ENCODE measurements around the gene CHCHD10. TPM values are rescaled to one million over a fixed set of nuclear protein-coding genes. Genes with fewer than 3 reads are reported as not detected.

CHCHD10 gene
- polyA plus RNA-seq, 2 of the 4 experiments (the other 2 are of a cell fraction): 33.0 to 85.4 TPM

- TF ChIP-seq E2F6 (IDR thresholded peaks at IDR 0.05; ENCODE audit: borderline replicate concordance, low read depth) (no peak), MYC (IDR thresholded peaks at IDR 0.05; ENCODE audit: borderline replicate concordance, low read length) (no peak), BCL3 (IDR thresholded peaks at IDR 0.05) (no peak), NFE2L2 (conservative IDR thresholded peaks at IDR 0.05; ENCODE audit: low read length) (no peak), ZSCAN20 (CRISPR knock-in tag; IDR thresholded peaks at IDR 0.05) (no peak), RFX5 (IDR thresholded peaks at IDR 0.05) (no peak)
Measured at GRCh38 chr22:23759566-23759965, 8.2 kb downstream of the CHCHD10 start (continued).

DNA sequence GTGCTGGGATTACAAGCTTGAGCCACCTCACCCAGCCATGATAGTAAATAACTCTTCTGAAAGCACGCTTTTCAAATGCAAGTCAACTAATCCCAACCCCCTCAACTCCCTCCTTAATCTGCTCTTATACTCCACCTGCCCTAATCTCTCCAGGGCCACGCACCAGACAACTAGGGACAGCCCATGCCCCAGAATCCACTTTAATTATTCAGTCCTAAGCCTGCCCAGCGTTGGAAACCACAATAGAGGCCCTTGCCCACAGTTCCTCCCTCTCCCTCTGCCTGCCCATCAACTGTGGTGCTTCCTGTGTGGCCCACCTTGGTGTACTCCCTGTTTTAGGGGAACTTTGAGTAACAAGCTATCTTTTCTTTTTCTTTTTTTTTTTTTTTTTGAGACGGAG, 10.9 kb downstream of the CHCHD10 start:
- no peaks in the 10 kb centered on the region; the same call in 2 of the 3 replicates for H3K4me1 ChIP-seq
- H3K4me2 ChIP-seq: no peak overlapping the region
- H3K4me3 ChIP-seq: no peak overlapping the region
- no peaks in the 10 kb centered on the region for H3K9me3 ChIP-seq
- WGBS (ENCODE audit: missing lambda C conversion rate): 84% methylated on average over 4 of the region's 4 CpGs
- no peak for TF ChIP-seq ESRRA (IDR thresholded peaks at IDR 0.05; ENCODE audit: borderline replicate concordance, low read length)
- TF ChIP-seq, protein P1, sequence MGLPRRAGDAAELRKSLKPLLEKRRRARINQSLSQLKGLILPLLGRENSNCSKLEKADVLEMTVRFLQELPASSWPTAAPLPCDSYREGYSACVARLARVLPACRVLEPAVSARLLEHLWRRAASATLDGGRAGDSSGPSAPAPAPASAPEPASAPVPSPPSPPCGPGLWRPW (IDR thresholded peaks at IDR 0.05): no peak
- no peak for TF ChIP-seq RAD21 (conservative IDR thresholded peaks at IDR 0.05 in 1 of 2, IDR thresholded peaks at IDR 0.05 in 1 of 2)
- no peak for TF ChIP-seq E2F6 (IDR thresholded peaks at IDR 0.05; ENCODE audit: borderline replicate concordance, low read depth)
- TF ChIP-seq BCL3 (IDR thresholded peaks at IDR 0.05): no peak
- no peak for TF ChIP-seq FOXS1 (CRISPR knock-in tag; IDR thresholded peaks at IDR 0.05)
- no peak for TF ChIP-seq MAFK (IDR thresholded peaks at IDR 0.05; ENCODE audit: partially characterized antibody)
- TF ChIP-seq POLR2A (IDR thresholded peaks at IDR 0.05; ENCODE audit: low read length): no peak
- TF ChIP-seq HEYL (CRISPR knock-in tag; IDR thresholded peaks at IDR 0.05): no peak
- TF ChIP-seq RARB (CRISPR knock-in tag; IDR thresholded peaks at IDR 0.05): no peak
- no peak for TF ChIP-seq SREBF2 (IDR thresholded peaks at IDR 0.05)
- TF ChIP-seq ZSCAN20 (CRISPR knock-in tag; IDR thresholded peaks at IDR 0.05): no peak
- TF ChIP-seq CBX2 (IDR thresholded peaks at IDR 0.05; ENCODE audit: borderline replicate concordance, low read depth): no peak
- no peak overlapping the region for H3K27ac ChIP-seq
- DNase-seq (ENCODE audit: low read depth in 1 of 2, low spot score in 1 of 2) (no peak), ATAC-seq (no peak), FAIRE-seq (no peak)
- ChIA-PET POLR2A (no interaction called here), CTCF (interaction anchor here (3.2 kb wide), 1 partner anchor 11 kb away, joined by 22 read pairs; the partner anchor contains the start of gene CHCHD10)

GRCh38 chr22:23755711-23756110, 12.1 kb downstream of the CHCHD10 start:
- Histone ChIP-seq H3K9me3 (no peaks in the 10 kb centered on the region), H3K4me3 (no peak overlapping the region), H3K4me2 (no peak overlapping the region), H3K27ac (no peak overlapping the region), H3K4me1 (no peaks in the 10 kb centered on the region; the same call in 2 of the 3 replicates)
- WGBS (ENCODE audit: missing lambda C conversion rate): 80% methylated on average over 8 of the region's 8 CpGs
- POLR2A ChIA-PET: no interaction called here
- no peak for DNase-seq (ENCODE audit: low read depth in 1 of 2, low spot score in 1 of 2)
- FAIRE-seq: no peak
- CTCF ChIA-PET: interaction anchor here (1.2 to 2.1 kb wide), 2 partner anchors 12 to 94 kb away, joined by 4 to 7 read pairs; partner anchors contain the start of gene CHCHD10
- no peak for ATAC-seq
- TF ChIP-seq POLR2A (IDR thresholded peaks at IDR 0.05; ENCODE audit: low read length) (no peak), EHF (CRISPR knock-in tag; IDR thresholded peaks at IDR 0.05) (no peak), ZFP36 (IDR thresholded peaks at IDR 0.05; ENCODE audit: borderline replicate concordance, partially characterized antibody) (no peak), RAD21 (conservative IDR thresholded peaks at IDR 0.05 in 1 of 2, IDR thresholded peaks at IDR 0.05 in 1 of 2) (no peak), BHLHE40 (IDR thresholded peaks at IDR 0.05; ENCODE audit: low read depth, low read length) (no peak), CBX8 (IDR thresholded peaks at IDR 0.05) (no peak), RARB (CRISPR knock-in tag; IDR thresholded peaks at IDR 0.05) (no peak), EP300 (IDR thresholded peaks at IDR 0.05) (no peak), SREBF2 (IDR thresholded peaks at IDR 0.05) (no peak), NFE2L2 (conservative IDR thresholded peaks at IDR 0.05; ENCODE audit: low read length) (no peak), EHMT2 (IDR thresholded peaks at IDR 0.05; ENCODE audit: low read depth) (no peak), GATA3 (IDR thresholded peaks at IDR 0.05; ENCODE audit: borderline replicate concordance) (no peak), TP53 (CRISPR knock-in tag; IDR thresholded peaks at IDR 0.05) (no peak), RNF2 (IDR thresholded peaks at IDR 0.05; ENCODE audit: borderline replicate concordance, low read depth) (no peak), HDAC2 (IDR thresholded peaks at IDR 0.05) (no peak)
- TF ChIP-seq, protein P2, sequence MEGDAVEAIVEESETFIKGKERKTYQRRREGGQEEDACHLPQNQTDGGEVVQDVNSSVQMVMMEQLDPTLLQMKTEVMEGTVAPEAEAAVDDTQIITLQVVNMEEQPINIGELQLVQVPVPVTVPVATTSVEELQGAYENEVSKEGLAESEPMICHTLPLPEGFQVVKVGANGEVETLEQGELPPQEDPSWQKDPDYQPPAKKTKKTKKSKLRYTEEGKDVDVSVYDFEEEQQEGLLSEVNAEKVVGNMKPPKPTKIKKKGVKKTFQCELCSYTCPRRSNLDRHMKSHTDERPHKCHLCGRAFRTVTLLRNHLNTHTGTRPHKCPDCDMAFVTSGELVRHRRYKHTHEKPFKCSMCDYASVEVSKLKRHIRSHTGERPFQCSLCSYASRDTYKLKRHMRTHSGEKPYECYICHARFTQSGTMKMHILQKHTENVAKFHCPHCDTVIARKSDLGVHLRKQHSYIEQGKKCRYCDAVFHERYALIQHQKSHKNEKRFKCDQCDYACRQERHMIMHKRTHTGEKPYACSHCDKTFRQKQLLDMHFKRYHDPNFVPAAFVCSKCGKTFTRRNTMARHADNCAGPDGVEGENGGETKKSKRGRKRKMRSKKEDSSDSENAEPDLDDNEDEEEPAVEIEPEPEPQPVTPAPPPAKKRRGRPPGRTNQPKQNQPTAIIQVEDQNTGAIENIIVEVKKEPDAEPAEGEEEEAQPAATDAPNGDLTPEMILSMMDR (IDR thresholded peaks at IDR 0.05): no peak
